GF-D8 (cell line): Measurements from ENCODE around the gene BCL2.

Source experiments
- DNase-seq: peaks from one replicate; lab custom pipeline; 2025; lab: John Stamatoyannopoulos, UW

Gene BCL2

DNA sequence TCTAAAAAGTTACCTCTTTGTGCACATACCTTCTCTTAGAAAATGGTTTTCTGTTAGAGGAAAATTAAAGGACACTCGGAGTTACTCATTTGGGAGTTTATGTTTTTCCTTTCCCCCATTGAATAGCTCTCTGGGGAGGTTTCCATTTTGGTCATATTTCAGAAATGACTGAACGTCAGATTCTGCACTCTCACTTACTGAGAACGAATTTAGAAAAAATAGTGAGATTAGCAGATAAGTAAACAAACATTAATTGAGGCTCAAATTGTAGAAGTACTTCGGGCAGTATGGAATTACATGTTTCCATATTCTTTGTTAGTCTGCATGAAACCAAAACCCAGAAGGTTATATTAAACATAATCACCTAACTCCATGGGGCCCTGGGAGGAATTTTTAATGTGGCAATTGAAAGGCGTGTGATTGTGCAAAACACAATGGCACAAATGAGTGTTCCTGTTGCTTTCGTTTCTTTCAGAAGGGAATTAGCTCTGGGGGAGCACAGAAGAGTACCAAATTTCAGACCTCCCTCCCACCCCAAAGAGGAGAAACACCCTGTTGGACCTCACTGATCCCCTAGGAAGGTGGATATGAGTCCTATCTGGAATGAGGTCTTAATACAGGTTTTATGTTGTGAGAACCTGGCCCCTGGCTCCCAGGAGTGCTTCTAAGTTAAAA is 212.3 kb downstream of the BCL2 start:
- DNase-seq = no peak

DNA sequence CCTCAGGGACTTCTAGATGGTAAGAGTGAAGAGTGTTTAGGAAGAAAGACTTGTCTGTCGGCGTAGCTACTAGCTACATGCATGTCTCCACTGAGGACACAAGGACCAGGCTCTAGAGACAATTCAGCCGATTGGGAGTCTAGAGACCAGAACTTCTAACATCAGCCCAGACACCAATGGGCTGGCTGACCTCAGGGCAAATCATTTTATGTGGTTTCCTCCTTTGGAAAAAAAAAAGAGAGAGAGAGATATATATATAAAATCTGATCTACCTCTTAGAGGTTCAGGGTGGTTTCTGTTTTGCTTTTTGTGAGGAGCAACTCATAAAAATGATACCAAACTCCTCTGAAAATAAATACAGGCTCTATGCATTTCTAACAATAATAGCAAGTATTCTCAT is 212.8 kb downstream of the BCL2 start:
- DNase-seq = no peak

DNA sequence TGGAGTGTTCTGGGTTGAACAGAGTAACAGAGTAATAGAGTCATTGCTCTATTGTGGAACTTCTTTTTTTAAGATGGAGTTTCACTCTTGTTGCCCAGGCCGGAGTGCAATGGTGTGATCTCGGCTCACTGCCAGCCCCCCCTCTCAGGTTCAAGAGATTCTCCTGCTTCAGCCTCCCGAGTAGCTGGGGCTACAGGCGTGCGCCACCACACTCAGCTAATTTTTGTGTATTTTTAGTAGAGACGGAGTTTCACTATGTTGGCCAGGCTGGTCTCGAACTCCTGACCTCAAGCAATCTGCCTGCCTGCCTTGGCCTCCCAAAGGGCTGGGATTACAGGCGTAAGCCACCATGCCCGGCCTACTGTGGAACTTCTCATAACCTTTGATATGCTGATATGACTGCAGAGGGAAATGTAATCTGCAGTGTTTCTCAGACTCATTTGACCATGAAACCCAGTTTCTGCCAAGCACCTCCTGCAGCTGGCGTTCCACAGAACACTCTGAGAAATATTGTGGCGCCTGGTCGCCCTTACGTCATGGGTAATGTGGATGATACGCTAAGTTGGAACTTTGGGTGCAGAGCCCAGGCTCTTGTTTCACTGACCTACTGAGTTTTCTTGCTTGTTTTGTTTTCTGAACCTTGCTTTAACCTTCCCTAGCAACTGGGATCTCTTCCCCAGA is 213.8 kb downstream of the BCL2 start:
- no peak for DNase-seq

DNA sequence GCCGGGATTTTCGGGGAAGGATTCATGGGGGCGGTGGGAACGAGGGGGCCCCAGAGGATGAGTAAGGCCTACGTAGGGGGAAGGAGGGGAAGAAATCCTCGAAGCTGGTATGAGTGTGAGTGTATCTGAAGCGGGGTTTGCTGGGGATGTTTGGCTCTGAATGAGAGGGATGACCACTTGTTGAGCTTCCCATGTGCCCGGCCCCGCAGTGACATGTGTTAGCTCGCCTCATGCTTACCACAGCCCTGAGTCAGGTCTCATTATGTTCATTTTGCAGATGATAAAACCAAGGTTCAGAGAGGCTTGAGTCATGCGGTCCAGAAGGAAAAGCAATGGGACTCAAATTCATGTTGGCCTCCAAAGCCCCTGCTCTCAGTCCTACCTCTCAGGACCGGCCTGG is 214.7 kb downstream of the BCL2 start:
- no peak for DNase-seq

DNA sequence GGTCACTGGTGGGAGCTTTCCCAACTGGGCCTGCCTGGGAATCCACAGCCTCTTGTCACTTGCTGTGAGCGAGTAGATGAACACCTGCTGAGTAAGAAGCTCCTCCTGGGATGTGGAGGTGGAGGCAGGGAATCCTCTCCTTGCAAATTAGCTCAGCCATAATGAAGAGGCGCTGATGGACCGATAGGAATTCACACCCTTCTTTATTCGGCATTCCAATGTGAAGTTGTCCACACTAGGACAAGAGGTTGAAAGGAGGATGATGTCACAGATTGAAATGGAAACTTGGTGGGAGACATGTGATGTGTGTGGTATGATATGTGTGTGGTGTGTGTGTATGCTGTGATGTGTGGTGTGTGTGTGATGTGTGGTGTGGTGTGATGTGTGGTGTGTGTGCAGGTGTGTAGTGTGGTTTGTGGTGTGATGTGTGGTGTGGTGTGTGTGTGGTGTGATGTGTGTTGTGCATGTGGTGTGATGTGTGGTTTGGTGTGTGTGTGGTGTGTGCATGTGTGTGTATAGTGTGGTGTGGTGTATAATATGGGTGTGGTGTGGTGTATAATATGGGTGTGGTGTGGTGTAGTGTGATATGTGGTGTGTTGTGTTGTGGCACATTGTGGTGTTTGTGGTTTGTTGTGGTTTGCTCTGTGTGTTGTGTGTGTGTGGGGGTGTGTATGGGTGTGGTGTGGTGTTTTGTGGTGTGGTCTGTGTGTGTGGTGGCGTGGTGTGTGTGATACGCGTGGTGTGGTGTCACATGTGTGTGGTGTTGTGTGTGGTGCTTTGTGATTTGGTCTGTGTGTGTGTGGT is 216.4 kb downstream of the BCL2 start:
- DNase-seq = no peak

DNA sequence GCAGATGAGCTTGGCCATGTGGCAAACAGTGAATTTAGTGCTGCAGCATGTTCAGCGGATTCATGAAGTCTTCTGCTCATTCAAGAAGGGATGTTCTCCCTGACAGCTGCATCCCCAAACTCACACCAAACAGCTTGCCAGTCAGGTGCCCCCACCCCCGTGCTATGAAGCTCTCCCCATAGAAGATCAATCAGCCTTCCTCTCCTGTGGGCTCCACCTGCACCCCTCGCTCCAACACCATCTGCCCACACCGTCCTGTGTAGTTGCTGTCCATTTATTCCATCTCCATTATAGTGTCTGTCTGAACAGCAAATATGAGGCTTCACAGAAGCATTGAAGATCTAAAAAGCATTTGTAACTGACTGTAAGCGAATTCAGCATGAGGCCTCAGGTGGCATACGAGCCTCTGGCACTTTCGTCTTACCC is 218.9 kb downstream of the BCL2 start:
- DNase-seq = no peak

DNA sequence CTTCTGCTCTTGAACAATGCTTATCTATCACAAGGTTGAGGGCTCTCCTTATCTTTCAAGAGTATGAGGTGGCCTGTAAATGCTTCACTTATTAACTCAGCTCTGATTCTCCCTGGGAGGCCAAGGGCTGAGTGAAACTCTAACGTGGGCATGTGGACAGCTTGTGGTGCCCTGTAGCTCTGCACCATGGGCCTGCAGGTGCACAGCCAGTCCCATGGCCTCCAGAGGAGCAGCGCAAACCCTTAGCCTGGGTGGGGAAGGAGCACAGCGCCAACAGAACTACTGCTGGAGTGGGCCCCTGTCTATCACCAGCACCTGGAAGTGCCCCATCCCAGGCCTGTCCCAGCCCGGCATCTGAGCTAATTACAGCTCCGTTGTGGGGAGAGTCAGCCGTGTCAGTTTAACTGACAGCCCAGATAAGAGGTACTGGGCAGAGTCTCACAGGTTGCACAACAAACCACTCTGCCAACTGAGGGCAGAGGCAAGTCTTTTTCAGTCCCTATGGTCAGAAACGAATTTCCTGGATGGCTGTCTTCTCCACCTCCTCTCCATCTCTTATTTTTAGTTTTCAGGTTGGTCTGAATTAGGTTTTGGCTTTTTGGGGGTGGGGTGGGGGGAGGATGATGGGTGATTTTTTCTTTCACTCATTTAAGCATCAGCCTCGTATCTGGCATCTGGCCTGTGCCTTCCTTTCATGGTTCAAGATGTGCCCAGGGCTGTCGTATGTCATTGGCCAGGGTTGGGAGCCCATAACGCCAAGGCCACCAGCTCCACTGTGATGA is 219.5 kb downstream of the BCL2 start:
- DNase-seq = peak; percentile 100

DNA sequence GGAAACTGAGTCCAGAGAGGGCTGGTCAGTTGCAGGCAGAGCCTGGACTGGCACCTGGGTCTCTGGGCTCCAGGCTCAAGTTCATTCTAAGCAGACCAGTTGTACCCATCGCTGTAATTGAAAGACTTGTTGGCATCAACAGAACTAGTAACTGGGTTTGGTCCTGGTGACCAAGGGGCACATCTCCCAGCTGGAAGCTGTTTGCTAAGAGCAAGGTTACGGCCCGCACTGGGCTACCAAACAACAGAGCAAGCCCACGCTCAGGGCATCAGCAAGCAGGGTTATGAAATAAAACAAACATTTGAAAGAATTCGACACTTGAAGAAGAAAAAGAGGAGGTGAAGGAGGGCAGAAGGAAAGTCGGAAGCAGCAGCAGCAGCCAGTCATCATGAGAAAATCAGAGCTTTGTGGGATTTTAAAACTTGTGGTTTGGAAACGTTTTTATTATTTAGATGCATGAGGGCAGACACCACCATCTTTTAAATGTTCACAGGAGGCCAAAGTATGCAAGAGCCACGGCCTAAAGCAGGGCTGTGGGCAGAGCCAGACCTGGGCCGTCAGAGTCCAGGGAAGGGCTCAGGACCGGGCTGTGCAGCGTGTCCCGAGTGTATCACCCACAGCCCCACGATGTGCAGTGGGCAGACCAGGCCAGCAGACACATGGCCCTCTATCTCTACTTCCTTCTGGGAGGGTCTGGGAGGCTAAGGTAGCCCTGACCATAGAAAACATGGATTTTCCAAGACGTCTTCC is 220.3 kb downstream of the BCL2 start:
- DNase-seq = peak; percentile 70

DNA sequence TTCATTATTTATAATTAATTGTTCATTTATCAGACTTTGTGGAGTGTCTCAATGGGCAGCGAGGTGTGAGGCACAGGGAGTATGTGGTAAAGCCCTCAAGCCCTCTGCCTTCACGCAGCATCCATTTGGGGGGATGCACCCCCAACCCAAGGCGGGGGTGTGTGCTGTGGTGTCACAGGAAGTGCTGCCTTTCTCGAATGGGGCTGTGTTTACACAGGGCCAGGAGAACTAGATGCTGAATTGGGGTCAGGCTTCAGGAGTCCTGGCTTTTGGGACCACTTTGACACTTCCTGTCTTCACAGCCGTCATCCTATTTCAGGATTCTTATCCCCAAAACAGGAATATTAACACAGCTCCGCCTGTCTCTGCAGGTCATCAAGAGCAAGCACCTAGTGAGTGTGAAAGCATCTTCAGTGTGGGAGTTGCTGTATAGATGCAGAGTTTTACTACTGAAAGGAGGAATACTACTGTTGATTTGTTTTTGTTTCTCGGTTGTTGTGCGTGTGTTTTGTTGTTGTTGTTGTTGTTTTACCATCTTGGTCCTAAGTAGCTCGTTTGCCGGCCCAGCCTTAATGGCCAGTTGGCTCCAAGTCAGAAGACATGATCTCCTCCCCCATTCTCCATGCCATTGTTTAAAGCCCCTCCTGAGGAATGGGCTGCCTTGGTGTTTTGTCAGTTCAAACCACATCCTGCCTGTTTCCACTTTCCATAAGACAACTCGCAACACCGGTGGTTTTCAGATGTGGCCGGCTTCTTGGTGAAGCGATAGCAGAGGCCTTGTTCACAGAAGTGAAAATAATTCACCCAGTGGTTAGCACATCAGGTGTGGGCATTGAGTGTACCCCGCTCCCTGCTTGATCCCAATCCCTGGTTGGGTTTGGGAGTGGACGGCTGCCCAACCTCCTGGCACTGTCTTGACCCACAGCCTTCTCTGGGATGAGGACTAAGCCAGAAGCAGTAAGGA is 221.3 kb downstream of the BCL2 start:
- DNase-seq = peak; percentile 99

DNA sequence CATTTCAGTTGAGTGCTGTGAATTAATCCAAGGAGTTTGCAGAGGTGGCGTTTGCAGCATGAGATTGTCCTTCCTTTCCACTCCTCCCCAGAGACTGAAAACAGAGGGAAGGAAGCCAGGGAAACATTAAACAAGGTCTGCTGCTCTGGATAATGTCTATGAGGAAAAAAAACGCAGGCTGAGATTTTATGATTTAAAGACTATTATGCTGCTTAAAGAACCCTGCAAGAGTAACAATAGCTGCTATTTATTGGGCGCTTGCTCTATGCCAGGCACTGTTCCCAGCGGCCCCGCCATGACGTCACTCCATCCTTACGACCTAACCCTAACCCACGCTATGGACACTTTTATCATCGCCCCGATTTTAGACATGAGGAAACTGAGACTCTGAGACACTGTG is 222.4 kb downstream of the BCL2 start:
- DNase-seq = no peak

DNA sequence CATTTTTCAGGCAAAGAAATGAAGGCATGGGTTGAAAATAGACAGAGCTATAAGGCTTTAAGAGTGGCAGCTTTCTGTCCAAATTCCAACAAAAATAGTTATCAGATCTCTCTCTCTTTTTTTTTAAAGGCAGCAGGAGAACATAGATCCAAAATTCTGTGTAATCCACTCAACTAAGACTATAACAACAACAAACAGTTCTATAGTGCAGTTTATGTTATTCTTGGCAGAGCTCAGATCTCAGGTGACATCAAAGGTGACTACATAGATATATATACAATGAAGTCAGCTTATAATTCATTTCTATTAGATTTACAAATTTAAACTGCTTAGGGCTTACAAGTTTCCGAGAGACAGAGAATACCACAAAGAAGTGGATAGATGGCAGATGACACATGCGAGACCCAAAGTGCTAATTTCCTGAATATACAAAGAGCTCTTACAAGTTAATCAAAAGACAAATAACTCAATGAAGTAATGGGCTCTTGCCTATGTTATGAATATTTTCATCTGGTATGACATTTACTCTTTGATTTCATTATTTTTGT is 223.2 kb downstream of the BCL2 start:
- DNase-seq = no peak

DNA sequence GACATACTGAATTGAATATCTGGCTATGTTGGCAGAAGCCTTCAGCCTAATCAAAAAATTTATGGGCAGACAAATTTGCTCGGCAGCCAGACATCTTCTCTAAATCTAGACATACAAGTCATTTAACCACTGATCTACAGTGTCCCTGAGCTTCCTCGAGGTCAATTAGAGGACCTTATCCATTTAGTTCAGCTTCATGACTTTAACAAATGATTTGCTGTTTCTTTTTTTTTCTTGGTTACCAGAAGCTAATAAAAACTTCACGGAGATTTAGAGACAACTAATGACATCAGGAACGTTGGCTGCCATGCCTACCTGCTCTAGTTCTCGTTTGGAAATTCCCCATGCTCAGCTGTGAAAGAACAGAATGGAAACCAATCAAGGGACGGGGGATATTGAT is 223.8 kb downstream of the BCL2 start:
- no peak for DNase-seq

DNA sequence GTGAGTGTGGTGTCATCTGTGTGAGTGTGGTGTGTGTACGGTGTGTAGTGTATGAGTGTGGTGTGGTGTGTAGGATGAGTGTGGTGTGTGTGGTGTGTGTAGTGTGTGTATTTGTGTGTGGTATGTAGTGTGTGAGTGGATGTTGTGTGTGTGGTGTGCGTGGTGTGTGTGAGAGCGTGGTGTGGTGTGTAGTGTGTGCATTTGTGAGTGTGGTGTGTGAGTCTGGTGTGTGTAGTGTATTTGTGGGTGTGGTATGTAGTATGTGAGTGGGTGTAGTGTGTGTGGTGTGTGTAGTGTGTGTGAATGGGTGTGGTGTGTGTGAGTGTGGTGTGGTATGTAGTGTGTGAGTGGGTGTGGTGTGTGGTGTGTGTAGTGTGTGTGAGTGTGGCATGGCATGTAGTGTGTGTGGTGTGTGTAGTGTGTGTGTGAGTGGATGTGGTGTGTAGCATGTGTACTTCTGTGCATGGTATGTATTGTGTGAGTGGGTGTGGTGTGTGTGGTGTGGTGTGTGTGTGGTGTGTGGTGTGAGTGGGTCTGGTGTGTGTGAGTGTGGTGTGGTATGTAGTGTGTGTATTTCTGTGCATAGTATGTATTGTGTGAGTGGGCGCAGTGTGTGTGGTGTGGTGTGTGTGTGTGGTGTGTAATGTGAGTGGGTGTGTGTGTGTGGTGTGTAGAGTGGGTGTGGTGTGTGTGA is 227.8 kb downstream of the BCL2 start:
- DNase-seq = no peak

DNA sequence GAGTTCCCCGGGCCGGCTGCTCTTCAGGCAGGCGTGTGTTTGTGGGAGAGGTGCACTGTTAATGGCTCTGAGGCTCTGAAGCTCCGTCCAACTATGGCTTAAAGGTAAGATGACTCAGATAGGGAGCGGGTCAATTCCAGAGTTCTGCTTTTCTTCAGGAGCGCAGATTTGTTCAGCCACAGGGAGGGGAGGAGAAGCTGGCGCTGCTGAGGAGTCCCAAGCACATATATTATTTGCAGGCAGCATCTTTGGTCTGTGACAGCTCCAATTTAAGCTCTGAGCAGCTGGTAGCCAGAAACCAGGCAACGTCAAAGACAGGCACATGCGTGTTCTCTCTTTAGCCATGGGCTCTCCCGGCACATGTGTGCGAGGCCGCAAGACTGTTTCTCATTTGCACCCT is 229.2 kb downstream of the BCL2 start:
- DNase-seq = no peak

DNA sequence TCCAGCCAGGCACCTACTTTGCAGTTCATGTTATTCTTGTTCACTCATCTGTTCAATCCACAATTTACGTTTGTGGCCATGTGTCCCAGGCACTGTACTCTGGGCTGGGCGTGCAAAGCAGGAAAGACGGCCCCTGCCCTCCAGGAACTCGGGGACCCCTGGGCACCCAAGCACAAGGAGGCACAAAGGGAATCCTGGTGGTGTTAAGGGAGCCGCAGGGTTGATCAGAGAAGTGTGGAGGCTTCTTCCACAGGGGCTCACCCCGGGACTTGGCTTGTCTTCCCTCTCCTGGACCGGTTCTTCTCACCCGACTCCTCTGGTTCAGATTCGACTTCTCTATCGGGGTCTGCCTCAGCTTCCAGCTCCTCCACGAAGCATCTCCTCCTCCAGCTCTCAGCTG is 230.5 kb downstream of the BCL2 start:
- DNase-seq = no peak

DNA sequence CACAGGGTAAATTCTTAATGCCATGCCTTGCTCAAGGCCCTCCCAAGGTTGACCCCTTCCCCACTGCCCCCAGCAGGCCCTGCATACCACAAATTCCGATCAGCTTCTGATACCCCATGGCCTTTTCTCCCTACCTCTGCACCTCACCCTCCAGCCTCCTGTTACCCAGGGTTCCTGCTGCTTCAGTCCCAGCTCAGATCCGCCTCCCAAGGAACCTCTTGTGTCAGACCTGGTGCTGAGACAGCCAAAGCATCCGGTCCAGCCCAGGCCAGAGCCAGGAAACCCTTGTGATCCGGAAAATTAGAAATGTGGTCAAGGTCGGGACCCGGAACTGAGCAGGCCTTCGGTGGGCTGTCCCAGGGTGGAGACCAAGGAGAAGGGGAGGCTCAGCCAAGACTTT is 231.3 kb downstream of the BCL2 start:
- no peak for DNase-seq

DNA sequence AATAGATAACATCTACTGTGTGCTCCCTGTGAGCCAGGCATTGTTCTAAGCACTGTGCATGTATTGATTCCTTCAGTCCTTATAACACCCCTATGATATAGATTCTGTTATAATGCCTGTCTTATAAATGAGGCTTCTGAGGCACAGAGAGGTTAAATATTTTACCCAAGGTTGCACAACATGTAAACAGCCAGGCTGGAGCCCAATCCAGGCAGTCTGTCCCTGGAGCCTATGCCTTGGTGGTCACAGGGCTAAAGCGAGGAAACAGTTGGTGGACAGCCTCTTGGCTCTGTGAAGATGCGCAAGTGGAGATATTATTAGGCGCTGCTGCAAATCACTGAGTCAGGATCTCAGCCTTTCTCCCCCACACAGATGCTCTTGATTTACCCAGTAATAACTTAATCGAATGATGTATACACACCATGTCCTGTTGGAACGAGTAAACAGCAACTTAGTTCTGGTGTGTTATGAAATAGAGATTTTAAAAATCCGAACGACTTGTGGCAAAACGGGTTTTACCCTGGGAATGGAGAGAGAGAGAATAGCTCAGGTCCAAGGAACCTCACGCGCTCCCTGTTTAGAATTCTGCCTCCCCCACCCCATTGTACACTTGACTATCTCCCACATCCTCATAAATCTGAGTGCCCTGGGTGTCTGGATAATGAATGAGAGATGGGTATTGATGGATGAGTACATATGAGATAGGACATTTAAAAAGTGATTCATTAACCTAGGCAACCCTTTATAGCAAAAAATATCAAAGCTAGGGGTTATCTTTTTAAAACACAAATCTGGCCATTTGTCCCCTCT is 231.9 kb downstream of the BCL2 start:
- DNase-seq = no peak

DNA sequence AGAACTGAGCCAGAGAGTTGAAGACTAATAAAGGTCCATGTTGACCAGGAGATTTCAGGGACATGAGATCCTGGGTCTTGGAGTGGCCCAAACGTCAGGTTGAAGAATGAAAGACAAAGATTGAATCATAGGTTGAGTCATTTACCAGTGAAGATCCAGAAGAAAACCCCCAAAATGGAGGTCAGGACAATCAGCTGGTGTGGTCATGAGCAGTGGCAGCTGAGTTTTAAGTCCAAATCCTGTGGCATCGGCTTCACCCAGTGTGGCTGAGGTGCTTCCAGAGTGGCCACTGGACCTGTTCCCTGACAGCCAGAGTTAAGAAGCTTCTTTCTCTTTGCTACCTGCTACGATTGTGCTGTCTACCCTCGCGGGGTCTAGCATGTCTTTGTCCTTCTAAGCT is 234.0 kb downstream of the BCL2 start:
- no peak for DNase-seq

DNA sequence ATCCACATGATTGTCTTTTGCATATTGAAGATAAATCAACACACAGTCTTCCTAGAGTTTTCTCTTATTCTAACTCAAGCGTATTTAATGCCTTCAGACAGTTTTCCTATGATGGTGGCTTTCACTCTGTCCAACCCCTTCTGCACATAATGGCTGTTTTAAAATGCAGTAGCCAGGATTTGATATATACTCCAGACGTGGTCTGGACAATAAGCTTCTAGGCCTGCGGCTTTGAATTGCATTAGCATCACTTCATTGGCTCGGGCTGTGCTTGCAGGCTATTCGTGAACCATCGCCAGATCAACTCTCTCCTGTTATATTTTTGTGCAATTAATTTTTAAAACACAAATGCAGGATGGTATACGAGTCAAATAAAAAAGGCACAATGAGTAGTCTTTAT is 235.3 kb downstream of the BCL2 start:
- DNase-seq = no peak
